GM12878 (cell line): Measurements from ENCODE around the gene ASTL. TPM values are rescaled to one million over a fixed set of nuclear protein-coding genes. Genes with fewer than 3 reads are reported as not detected.

Experiments used
- BCL11A ChIP-seq: IDR thresholded peaks from 2 replicates; pipeline ENCODE4 v1.6.1; 2011; ENCODE audit warnings: low read depth, low read length
- CREB1 ChIP-seq: IDR thresholded peaks from 2 replicates; pipeline ENCODE4 v1.6.1; 2012; ENCODE audit warnings: low read depth, mild to moderate bottlenecking, inconsistent platforms
- EGR1 ChIP-seq, 2 experiments: IDR thresholded peaks; 1 replicate in 1 of 2; 2 replicates in 1 of 2; pipeline ENCODE4 v1.6.1; 2011 to 2012; ENCODE audit warnings: low read depth in 2 of 2, low read length in 2 of 2, borderline replicate concordance in 1 of 2, mild to moderate bottlenecking in 1 of 2, moderate library complexity in 1 of 2
- ESRRA ChIP-seq: IDR thresholded peaks from 2 replicates; pipeline ENCODE4 v1.6.1; 2012; ENCODE audit warnings: mild to moderate bottlenecking, low read length, improper control_type of control experiment
- ETV6 ChIP-seq, 2 experiments: fragments of 450-650 bp in 1 of 2; IDR thresholded peaks in 1 of 2; conservative IDR thresholded peaks in 1 of 2; 2 replicates each; pipeline ENCODE4 v1.6.1; 2014; ENCODE audit warnings: antibody characterized with exemption in 1 of 2, borderline replicate concordance in 1 of 2, low read depth in 1 of 2, mild to moderate bottlenecking in 1 of 2, moderate library complexity in 1 of 2
- FOXM1 ChIP-seq: IDR thresholded peaks from 2 replicates; pipeline ENCODE4 v1.6.1; 2012; ENCODE audit warnings: low read depth, mild to moderate bottlenecking, inconsistent platforms, low read length, moderate library complexity
- GATAD2B ChIP-seq: fragments of 450-650 bp; conservative IDR thresholded peaks from 2 replicates; pipeline ENCODE4 v1.6.1; 2017; ENCODE audit warnings: low read depth, mild to moderate bottlenecking, moderate library complexity
- IRF4 ChIP-seq: IDR thresholded peaks from 2 replicates; pipeline ENCODE4 v1.6.1; 2011; ENCODE audit warnings: low read depth, low read length
- LARP7 ChIP-seq: fragments of 450-650 bp; IDR thresholded peaks from 2 replicates; pipeline ENCODE4 v1.6.1; 2017; ENCODE audit warnings: mild to moderate bottlenecking
- NBN ChIP-seq: fragments of 450-650 bp; IDR thresholded peaks from 2 replicates; pipeline ENCODE4 v1.6.1; 2016
- NFYB ChIP-seq: IDR thresholded peaks from 2 replicates; pipeline ENCODE4 v1.6.1; 2011; ENCODE audit warnings: low read depth, mild to moderate bottlenecking, low read length, improper control_type of control experiment, moderate library complexity; ENCODE audit not compliant: insufficient read depth
- NR2C1 ChIP-seq: fragments of 450-650 bp; IDR thresholded peaks from 2 replicates; pipeline ENCODE4 v1.6.1; 2017; ENCODE audit warnings: antibody characterized with exemption, mild to moderate bottlenecking, moderate library complexity
- NR2F1 ChIP-seq: fragments of 450-650 bp; conservative IDR thresholded peaks from 2 replicates; pipeline ENCODE4 v1.6.1; 2017; ENCODE audit warnings: mild to moderate bottlenecking
- PML ChIP-seq: IDR thresholded peaks from 2 replicates; pipeline ENCODE4 v1.6.1; 2012; ENCODE audit warnings: low read length, inconsistent platforms
- POLR2A ChIP-seq: IDR thresholded peaks from 2 replicates; pipeline ENCODE4 v1.6.1; 2011; ENCODE audit warnings: low read depth, mild to moderate bottlenecking, low read length
- RAD51 ChIP-seq: fragments of 450-650 bp; IDR thresholded peaks from 2 replicates; pipeline ENCODE4 v1.6.1; 2016; ENCODE audit warnings: moderate library complexity, mild to moderate bottlenecking, inconsistent platforms
- RUNX3 ChIP-seq: IDR thresholded peaks from 2 replicates; pipeline ENCODE4 v1.6.1; 2012; ENCODE audit warnings: low read length, inconsistent platforms
- SREBF1 ChIP-seq: IDR thresholded peaks from 2 replicates; pipeline ENCODE4 v1.6.1; 2012; ENCODE audit warnings: mild to moderate bottlenecking, low read length
- SREBF2 ChIP-seq: IDR thresholded peaks from 2 replicates; pipeline ENCODE4 v1.6.1; 2012; ENCODE audit warnings: mild to moderate bottlenecking, low read length
- SRF ChIP-seq, 2 experiments: IDR thresholded peaks; 2 replicates each; pipeline ENCODE4 v1.6.1; 2011; ENCODE audit warnings: low read depth in 2 of 2, low read length in 2 of 2, mild to moderate bottlenecking in 1 of 2, moderate library complexity in 1 of 2
- polyA plus RNA-seq, 11 experiments: library from polyadenylated mRNA; depleted of rRNA in 4 of 11; unstranded in 6 of 11; stranded (reverse) in 5 of 11; fragments of >200 nt; fragmentation: Nextera tagmentation in 4 of 11; fragmentation: Illumina TruSeq in 1 of 11; extraction: Ambion mirVana in 4 of 11; extraction: Trizol in 1 of 11; gene quantifications; 1 replicate in 1 of 11; 2 replicates in 10 of 11; pipeline versions ENCODE4 v1.2.1 to v1.2.3, GENCODE V29; 2011 to 2016; ENCODE audit warnings: inconsistent platforms in 2 of 11, missing spikeins in 2 of 11, low read depth in 1 of 11
- total RNA-seq, 4 experiments: library from RNA; depleted of rRNA in 3 of 4; stranded (reverse); fragments of >200 nt in 3 of 4; fragmentation: Illumina TruSeq in 1 of 4; extraction: Trizol in 1 of 4; gene quantifications; 2 replicates each; pipeline versions ENCODE4 v1.2.1 to v1.2.3, GENCODE V29; 2013 to 2021
- TF ChIP-seq, protein P1 (sequence below): fragments of 450-650 bp; formaldehyde crosslinking; IDR thresholded peaks from 2 replicates; pipeline ENCODE4 v1.5.0; 2022; ENCODE audit warnings: mild to moderate bottlenecking, missing genetic modification characterization
- TF ChIP-seq, protein P2 (sequence below): fragments of 450-650 bp; IDR thresholded peaks from 2 replicates; pipeline ENCODE4 v1.6.1; 2016; ENCODE audit warnings: mild to moderate bottlenecking
- TF ChIP-seq, protein P3 (sequence below): fragments of 450-650 bp; IDR thresholded peaks from 2 replicates; pipeline ENCODE4 v1.6.1; 2017; ENCODE audit warnings: mild to moderate bottlenecking, moderate library complexity

ASTL gene
- total and polyA plus RNA-seq, 10 of the 15 experiments (the other 5 are each of a cell fraction or from before 2014, with no cell fraction given) = 0.18 to 1.0 (median 0.38) TPM; not detected in 4

DNA sequence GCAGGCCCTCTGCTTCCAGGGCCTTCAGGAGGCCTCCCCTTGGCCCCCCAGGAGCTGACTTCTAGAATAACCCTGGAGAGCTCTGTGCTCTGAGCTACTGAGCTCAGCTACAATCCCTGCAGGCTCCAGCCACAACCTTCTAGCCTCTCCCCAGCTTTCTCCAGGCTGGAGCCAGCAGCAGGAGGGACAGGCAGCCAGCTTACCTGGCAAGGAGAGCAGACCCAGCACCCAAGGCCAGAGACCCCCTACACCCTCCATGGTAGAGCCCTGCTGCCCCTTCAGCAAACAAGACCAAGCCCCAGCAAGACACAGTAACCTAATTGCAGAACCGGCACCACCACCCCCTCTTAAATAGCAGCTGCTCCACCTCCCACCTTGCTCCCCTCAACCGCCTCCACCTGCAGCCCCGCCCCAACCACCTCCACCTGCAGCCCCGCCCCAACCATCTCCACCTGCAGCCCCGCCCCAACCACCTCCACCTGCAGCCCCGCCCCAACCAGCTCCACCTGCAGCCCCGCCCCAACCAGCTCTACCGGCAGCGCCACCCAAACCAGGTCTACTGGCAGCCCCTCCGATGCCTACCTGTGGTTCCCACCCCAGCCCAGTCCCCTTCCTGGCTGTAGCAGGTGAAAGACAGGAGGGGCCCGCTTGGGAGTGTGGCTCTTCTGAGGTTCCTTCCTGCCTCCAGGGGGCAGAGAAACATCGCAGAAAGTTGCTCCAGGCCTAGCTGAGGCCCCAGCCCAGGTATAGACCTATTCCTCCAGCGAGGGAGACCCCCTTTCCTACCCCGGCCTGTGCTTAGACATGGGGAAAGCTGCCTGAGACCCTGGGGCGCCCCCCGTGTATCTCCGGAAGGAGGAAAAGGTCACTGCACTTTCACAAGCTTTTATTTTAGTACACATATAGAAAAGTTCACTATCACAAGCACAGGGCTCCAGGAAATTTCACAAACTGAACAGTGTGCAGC is at the start of gene ASTL (continued):
- TF ChIP-seq CREB1 (no peak), RUNX3 (no peak), FOXM1 (no peak), POLR2A (no peak), NFYB (no peak), PML (no peak), SRF (IDR thresholded peaks at IDR 0.05; ENCODE audit: low read depth in 2 of 2, low read length in 2 of 2) (no peak), RAD51 (no peak), LARP7 (peak; percentile 43; the same call in 1 of the 2 replicates), NR2C1 (no peak), SREBF1 (no peak), NR2F1 (peak; percentile 49), SREBF2 (no peak), NBN (0 out of 2 replicates have a peak, but pooled peaks have one; percentile 41), BCL11A (peak; percentile 10; the same call in 1 of the 2 replicates), IRF4 (no peak), EGR1 (IDR thresholded peaks at IDR 0.05; ENCODE audit: borderline replicate concordance in 1 of 2, low read depth in 2 of 2, low read length in 2 of 2) (no peak), ETV6 (conservative IDR thresholded peaks at IDR 0.05 in 1 of 2, IDR thresholded peaks at IDR 0.05 in 1 of 2; ENCODE audit: borderline replicate concordance in 1 of 2, low read depth in 1 of 2) (no peak), GATAD2B (peak; percentile 20; the same call in 1 of the 2 replicates), ESRRA (no peak)
- TF ChIP-seq, protein P1, sequence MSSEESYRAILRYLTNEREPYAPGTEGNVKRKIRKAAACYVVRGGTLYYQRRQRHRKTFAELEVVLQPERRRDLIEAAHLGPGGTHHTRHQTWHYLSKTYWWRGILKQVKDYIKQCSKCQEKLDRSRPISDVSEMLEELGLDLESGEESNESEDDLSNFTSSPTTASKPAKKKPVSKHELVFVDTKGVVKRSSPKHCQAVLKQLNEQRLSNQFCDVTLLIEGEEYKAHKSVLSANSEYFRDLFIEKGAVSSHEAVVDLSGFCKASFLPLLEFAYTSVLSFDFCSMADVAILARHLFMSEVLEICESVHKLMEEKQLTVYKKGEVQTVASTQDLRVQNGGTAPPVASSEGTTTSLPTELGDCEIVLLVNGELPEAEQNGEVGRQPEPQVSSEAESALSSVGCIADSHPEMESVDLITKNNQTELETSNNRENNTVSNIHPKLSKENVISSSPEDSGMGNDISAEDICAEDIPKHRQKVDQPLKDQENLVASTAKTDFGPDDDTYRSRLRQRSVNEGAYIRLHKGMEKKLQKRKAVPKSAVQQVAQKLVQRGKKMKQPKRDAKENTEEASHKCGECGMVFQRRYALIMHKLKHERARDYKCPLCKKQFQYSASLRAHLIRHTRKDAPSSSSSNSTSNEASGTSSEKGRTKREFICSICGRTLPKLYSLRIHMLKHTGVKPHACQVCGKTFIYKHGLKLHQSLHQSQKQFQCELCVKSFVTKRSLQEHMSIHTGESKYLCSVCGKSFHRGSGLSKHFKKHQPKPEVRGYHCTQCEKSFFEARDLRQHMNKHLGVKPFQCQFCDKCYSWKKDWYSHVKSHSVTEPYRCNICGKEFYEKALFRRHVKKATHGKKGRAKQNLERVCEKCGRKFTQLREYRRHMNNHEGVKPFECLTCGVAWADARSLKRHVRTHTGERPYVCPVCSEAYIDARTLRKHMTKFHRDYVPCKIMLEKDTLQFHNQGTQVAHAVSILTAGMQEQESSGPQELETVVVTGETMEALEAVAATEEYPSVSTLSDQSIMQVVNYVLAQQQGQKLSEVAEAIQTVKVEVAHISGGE = no peak
- TF ChIP-seq, protein P2, sequence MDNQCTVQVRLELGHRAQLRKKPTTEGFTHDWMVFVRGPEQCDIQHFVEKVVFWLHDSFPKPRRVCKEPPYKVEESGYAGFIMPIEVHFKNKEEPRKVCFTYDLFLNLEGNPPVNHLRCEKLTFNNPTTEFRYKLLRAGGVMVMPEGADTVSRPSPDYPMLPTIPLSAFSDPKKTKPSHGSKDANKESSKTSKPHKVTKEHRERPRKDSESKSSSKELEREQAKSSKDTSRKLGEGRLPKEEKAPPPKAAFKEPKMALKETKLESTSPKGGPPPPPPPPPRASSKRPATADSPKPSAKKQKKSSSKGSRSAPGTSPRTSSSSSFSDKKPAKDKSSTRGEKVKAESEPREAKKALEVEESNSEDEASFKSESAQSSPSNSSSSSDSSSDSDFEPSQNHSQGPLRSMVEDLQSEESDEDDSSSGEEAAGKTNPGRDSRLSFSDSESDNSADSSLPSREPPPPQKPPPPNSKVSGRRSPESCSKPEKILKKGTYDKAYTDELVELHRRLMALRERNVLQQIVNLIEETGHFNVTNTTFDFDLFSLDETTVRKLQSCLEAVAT = 0 out of 2 replicates have a peak, but pooled peaks have one; percentile 15
- TF ChIP-seq, protein P3, sequence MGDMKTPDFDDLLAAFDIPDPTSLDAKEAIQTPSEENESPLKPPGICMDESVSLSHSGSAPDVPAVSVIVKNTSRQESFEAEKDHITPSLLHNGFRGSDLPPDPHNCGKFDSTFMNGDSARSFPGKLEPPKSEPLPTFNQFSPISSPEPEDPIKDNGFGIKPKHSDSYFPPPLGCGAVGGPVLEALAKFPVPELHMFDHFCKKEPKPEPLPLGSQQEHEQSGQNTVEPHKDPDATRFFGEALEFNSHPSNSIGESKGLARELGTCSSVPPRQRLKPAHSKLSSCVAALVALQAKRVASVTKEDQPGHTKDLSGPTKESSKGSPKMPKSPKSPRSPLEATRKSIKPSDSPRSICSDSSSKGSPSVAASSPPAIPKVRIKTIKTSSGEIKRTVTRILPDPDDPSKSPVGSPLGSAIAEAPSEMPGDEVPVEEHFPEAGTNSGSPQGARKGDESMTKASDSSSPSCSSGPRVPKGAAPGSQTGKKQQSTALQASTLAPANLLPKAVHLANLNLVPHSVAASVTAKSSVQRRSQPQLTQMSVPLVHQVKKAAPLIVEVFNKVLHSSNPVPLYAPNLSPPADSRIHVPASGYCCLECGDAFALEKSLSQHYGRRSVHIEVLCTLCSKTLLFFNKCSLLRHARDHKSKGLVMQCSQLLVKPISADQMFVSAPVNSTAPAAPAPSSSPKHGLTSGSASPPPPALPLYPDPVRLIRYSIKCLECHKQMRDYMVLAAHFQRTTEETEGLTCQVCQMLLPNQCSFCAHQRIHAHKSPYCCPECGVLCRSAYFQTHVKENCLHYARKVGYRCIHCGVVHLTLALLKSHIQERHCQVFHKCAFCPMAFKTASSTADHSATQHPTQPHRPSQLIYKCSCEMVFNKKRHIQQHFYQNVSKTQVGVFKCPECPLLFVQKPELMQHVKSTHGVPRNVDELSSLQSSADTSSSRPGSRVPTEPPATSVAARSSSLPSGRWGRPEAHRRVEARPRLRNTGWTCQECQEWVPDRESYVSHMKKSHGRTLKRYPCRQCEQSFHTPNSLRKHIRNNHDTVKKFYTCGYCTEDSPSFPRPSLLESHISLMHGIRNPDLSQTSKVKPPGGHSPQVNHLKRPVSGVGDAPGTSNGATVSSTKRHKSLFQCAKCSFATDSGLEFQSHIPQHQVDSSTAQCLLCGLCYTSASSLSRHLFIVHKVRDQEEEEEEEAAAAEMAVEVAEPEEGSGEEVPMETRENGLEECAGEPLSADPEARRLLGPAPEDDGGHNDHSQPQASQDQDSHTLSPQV = peak; percentile 37; the same call in 1 of the 2 replicates
